ENCODE results near the gene PUS7.

GRCh38 chr7:105497016-105497415 is 25.1 kb downstream of the PUS7 start:
- TF ChIP-seq, protein P1, sequence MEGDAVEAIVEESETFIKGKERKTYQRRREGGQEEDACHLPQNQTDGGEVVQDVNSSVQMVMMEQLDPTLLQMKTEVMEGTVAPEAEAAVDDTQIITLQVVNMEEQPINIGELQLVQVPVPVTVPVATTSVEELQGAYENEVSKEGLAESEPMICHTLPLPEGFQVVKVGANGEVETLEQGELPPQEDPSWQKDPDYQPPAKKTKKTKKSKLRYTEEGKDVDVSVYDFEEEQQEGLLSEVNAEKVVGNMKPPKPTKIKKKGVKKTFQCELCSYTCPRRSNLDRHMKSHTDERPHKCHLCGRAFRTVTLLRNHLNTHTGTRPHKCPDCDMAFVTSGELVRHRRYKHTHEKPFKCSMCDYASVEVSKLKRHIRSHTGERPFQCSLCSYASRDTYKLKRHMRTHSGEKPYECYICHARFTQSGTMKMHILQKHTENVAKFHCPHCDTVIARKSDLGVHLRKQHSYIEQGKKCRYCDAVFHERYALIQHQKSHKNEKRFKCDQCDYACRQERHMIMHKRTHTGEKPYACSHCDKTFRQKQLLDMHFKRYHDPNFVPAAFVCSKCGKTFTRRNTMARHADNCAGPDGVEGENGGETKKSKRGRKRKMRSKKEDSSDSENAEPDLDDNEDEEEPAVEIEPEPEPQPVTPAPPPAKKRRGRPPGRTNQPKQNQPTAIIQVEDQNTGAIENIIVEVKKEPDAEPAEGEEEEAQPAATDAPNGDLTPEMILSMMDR (IDR thresholded peaks at IDR 0.05; ENCODE audit: low read depth, low read length, missing input control): no peak
- TF ChIP-seq YY1 (IDR thresholded peaks at IDR 0.05) (no peak), GABPA (IDR thresholded peaks at IDR 0.05 in 1 of 2, conservative IDR thresholded peaks at IDR 0.05 in 1 of 2) (no peak)
- TF ChIP-seq, protein P2, sequence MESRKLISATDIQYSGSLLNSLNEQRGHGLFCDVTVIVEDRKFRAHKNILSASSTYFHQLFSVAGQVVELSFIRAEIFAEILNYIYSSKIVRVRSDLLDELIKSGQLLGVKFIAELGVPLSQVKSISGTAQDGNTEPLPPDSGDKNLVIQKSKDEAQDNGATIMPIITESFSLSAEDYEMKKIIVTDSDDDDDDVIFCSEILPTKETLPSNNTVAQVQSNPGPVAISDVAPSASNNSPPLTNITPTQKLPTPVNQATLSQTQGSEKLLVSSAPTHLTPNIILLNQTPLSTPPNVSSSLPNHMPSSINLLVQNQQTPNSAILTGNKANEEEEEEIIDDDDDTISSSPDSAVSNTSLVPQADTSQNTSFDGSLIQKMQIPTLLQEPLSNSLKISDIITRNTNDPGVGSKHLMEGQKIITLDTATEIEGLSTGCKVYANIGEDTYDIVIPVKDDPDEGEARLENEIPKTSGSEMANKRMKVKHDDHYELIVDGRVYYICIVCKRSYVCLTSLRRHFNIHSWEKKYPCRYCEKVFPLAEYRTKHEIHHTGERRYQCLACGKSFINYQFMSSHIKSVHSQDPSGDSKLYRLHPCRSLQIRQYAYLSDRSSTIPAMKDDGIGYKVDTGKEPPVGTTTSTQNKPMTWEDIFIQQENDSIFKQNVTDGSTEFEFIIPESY (IDR thresholded peaks at IDR 0.05): no peak

Data from liver (tissue), 3 donors.